ENCODE results near the gene MTUS2.

Gene MTUS2

DNA sequence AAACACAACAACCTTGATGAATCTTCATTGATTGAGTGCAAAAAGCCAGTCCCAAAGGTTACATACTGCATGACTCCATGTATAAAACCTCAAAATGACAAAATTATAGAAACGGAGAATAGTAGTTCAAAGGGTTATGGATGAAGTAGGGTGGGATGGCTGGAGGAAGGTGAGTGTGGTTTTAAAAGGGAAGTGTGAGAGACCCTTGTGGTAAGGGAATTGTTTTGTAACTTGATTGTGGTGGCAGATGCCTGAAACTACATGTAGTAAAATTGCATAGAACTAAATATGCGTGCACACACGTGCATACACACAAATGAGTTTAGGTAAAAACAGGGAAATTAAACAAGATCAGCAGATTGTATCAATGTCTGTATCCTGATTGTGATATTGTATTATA is 340.7 kb downstream of the MTUS2 start:
- H3K9me3 ChIP-seq: no peaks in the 10 kb centered on the region

DNA sequence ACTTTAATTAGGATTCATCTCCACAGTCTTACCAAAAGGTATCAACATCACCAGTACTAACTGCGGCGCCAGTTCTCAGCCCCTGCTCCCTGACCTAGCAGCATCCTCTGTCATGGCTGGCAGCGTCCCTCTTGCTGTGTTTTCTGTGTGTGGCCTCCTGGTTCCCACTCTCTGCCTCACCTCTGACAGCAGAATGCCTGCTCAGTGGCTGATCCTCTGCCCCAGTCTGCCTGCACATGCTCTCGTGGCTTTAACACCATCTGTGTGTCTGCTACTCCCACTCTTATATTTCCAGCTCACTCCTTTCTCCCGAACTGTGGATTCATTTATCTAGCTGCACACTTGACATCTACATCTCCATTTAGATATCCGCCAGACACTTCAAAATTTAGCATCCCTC is 341.5 kb downstream of the MTUS2 start:
- TF ChIP-seq, protein P1, sequence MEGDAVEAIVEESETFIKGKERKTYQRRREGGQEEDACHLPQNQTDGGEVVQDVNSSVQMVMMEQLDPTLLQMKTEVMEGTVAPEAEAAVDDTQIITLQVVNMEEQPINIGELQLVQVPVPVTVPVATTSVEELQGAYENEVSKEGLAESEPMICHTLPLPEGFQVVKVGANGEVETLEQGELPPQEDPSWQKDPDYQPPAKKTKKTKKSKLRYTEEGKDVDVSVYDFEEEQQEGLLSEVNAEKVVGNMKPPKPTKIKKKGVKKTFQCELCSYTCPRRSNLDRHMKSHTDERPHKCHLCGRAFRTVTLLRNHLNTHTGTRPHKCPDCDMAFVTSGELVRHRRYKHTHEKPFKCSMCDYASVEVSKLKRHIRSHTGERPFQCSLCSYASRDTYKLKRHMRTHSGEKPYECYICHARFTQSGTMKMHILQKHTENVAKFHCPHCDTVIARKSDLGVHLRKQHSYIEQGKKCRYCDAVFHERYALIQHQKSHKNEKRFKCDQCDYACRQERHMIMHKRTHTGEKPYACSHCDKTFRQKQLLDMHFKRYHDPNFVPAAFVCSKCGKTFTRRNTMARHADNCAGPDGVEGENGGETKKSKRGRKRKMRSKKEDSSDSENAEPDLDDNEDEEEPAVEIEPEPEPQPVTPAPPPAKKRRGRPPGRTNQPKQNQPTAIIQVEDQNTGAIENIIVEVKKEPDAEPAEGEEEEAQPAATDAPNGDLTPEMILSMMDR (IDR thresholded peaks at IDR 0.05): no peak
- Histone ChIP-seq H3K4me1 (ENCODE audit: control insufficient read depth in 1 of 2, insufficient read depth in 1 of 2, low read depth in 1 of 2, low read length in 1 of 2) (no peaks in the 10 kb centered on the region), H3K27me3 (no peaks in the 10 kb centered on the region), H3K36me3 (no peaks in the 10 kb centered on the region), H3K27ac (no peak overlapping the region), H3K4me3 (ENCODE audit: low read depth in 1 of 2, low read length in 1 of 2) (no peak overlapping the region), H3K9me3 (no peaks in the 10 kb centered on the region)

More for the DNA sequence above, 340.7 kb downstream of the MTUS2 start:
- Histone ChIP-seq H3K27me3 (no peaks in the 10 kb centered on the region), H3K4me1 (ENCODE audit: control insufficient read depth in 1 of 2, insufficient read depth in 1 of 2, low read depth in 1 of 2, low read length in 1 of 2) (no peaks in the 10 kb centered on the region), H3K36me3 (no peaks in the 10 kb centered on the region), H3K4me3 (ENCODE audit: low read depth in 1 of 2, low read length in 1 of 2) (no peak overlapping the region), H3K27ac (no peak overlapping the region)
- TF ChIP-seq, protein P1 (IDR thresholded peaks at IDR 0.05): no peak

DNA sequence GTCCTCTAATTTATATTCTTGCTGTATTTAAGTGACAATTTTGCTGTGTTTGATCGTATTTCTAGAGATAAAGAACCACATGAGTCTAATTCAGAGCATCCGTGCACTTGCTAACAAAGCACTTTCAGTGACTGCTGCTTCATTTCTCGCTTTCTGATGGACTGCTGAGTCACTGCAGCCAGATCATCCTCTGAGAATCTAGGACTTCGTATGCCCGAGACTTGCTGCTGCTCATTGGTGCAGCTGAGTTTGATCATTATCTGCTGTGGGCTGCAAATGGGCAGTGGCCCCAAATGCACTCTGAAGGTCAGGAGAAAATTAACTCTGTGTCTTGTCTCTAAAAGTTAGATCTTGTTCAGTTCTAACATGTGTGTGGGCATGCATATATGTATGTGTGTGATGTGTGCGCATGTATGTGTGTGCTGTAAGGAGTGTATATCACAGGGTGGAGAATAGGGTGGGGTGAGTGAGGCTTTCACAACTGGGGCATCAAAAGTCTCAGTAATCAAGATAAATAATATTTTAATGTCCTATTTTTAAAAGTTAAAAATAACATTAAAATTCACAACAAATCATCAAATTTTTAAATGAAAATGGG is 342.6 kb downstream of the MTUS2 start:
- H3K27ac ChIP-seq: no peak overlapping the region
- TF ChIP-seq, protein P1 (IDR thresholded peaks at IDR 0.05): no peak
- no peaks in the 10 kb centered on the region for H3K27me3 ChIP-seq
- H3K36me3 ChIP-seq: no peaks in the 10 kb centered on the region
- H3K4me3 ChIP-seq (ENCODE audit: low read depth in 1 of 2, low read length in 1 of 2): no peak overlapping the region
- no peaks in the 10 kb centered on the region for H3K4me1 ChIP-seq (ENCODE audit: control insufficient read depth in 1 of 2, insufficient read depth in 1 of 2, low read depth in 1 of 2, low read length in 1 of 2)
- H3K9me3 ChIP-seq: no peaks in the 10 kb centered on the region

DNA sequence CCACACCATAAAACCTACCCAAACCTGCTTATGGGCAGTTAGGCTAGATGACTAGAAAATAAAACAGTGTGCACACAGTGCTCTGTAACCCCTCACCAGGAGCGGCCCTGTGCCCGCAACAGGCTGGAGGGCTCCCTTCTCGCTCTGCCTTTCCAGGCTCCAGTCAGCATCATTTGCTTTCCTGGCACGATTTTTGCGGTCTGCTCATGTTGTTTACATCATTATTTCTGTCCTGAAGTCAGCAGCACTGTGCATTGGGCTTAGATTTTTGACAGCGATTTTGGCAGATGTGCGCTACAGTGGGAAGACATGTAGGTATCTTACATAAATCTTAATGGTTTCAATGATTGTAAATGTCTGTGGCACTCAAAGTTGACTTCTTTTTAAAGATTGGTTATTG is 344.0 kb downstream of the MTUS2 start:
- Histone ChIP-seq H3K27ac (no peak overlapping the region), H3K36me3 (no peaks in the 10 kb centered on the region), H3K9me3 (no peaks in the 10 kb centered on the region), H3K4me1 (ENCODE audit: control insufficient read depth in 1 of 2, insufficient read depth in 1 of 2, low read depth in 1 of 2, low read length in 1 of 2) (no peaks in the 10 kb centered on the region), H3K27me3 (no peaks in the 10 kb centered on the region), H3K4me3 (ENCODE audit: low read depth in 1 of 2, low read length in 1 of 2) (no peak overlapping the region)
- TF ChIP-seq, protein P1 (IDR thresholded peaks at IDR 0.05): no peak

DNA sequence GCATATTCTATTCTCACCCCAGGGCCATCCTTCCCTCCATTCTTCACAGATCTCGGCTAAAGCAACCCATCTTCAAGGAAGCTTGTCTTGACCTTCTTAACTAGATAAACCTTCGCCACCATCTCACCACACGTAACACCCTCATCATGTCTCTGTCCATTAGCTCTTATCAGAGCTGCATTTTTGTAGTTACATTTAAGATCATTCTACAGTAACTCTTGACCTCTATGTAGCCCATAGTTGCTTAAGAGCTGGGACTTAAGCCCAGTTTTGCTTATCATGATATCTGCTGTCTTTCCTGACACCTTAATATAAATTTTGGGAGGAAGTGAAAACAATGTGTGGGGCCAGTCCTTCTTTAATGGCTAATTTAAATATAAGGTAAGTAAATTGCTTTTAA is 345.1 kb downstream of the MTUS2 start:
- Histone ChIP-seq H3K4me1 (ENCODE audit: control insufficient read depth in 1 of 2, insufficient read depth in 1 of 2, low read depth in 1 of 2, low read length in 1 of 2) (no peaks in the 10 kb centered on the region), H3K4me3 (ENCODE audit: low read depth in 1 of 2, low read length in 1 of 2) (no peak overlapping the region), H3K27me3 (no peaks in the 10 kb centered on the region), H3K36me3 (no peaks in the 10 kb centered on the region), H3K27ac (no peak overlapping the region), H3K9me3 (no peaks in the 10 kb centered on the region)
- TF ChIP-seq, protein P1 (IDR thresholded peaks at IDR 0.05): no peak

DNA sequence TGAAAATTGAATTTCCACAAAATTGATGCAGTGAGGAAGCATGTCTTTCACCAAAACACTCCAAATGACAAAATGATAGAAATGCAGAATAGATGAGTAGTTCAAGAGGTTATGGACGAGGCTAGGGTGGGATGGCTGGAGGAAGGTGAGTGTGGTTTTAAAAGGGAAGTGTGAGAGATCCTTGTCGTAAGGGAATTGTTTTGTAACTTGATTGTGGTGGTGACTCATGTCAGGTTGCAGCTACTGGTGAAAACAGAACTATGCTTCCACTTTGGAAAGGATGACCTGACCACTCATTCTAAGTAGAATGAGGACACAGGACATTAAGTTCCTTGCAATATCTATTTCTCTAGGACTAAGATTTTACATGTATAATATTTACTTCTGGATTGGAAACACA is 345.7 kb downstream of the MTUS2 start:
- H3K4me1 ChIP-seq (ENCODE audit: control insufficient read depth in 1 of 2, insufficient read depth in 1 of 2, low read depth in 1 of 2, low read length in 1 of 2): no peaks in the 10 kb centered on the region
- no peak overlapping the region for H3K4me3 ChIP-seq (ENCODE audit: low read depth in 1 of 2, low read length in 1 of 2)
- no peaks in the 10 kb centered on the region for H3K9me3 ChIP-seq
- H3K27ac ChIP-seq: no peak overlapping the region
- H3K27me3 ChIP-seq: no peaks in the 10 kb centered on the region
- no peaks in the 10 kb centered on the region for H3K36me3 ChIP-seq
- TF ChIP-seq, protein P1 (IDR thresholded peaks at IDR 0.05): no peak
